ENCODE measurements around the gene PPP1R14C.

DNA sequence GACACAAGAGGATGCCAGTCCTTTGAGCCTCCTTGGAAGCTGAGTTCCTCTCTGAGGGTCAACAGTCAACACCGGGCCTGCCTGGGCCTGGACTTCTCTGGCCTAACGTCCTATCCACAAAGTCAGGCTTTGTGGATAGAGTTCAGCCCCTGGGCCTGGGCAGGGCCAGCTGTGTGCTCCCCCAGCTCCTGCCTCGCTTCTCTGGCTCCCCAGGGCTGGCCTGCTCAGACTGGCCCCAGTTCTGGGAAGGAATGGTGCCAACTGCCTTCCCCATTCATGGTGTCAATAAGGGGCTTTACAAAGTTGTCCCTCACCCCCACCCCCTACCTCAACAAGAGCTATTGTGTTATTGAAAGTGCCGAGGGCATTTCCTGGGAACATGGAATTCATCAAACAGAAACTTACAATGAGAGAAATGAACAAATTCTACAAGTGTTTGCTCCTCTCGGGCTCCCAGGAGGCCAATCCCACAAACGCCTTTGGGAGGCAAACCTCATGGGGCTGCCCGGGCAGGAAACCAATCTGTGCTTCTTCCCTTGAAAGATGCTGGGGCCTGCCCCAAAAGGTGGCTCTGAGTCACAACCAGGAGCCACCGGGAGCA is 26.5 kb upstream of the PPP1R14C start:
- TF ChIP-seq SMC3 (conservative IDR thresholded peaks at IDR 0.05; ENCODE audit: poor library complexity) (no peak), EZH2 (IDR thresholded peaks at IDR 0.05; ENCODE audit: borderline replicate concordance, insufficient read depth, low read length, poor library complexity, severe bottlenecking) (no peak), TAF1 (IDR thresholded peaks at IDR 0.05; ENCODE audit: low read depth) (no peak), EP300 (conservative IDR thresholded peaks at IDR 0.05; ENCODE audit: poor library complexity, severe bottlenecking) (no peak), POLR2AphosphoS5 (IDR thresholded peaks at IDR 0.05) (no peak)
- TF ChIP-seq, protein P1, sequence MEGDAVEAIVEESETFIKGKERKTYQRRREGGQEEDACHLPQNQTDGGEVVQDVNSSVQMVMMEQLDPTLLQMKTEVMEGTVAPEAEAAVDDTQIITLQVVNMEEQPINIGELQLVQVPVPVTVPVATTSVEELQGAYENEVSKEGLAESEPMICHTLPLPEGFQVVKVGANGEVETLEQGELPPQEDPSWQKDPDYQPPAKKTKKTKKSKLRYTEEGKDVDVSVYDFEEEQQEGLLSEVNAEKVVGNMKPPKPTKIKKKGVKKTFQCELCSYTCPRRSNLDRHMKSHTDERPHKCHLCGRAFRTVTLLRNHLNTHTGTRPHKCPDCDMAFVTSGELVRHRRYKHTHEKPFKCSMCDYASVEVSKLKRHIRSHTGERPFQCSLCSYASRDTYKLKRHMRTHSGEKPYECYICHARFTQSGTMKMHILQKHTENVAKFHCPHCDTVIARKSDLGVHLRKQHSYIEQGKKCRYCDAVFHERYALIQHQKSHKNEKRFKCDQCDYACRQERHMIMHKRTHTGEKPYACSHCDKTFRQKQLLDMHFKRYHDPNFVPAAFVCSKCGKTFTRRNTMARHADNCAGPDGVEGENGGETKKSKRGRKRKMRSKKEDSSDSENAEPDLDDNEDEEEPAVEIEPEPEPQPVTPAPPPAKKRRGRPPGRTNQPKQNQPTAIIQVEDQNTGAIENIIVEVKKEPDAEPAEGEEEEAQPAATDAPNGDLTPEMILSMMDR (IDR thresholded peaks at IDR 0.05; ENCODE audit: poor library complexity, severe bottlenecking), result no peak
- TF ChIP-seq, protein P2, sequence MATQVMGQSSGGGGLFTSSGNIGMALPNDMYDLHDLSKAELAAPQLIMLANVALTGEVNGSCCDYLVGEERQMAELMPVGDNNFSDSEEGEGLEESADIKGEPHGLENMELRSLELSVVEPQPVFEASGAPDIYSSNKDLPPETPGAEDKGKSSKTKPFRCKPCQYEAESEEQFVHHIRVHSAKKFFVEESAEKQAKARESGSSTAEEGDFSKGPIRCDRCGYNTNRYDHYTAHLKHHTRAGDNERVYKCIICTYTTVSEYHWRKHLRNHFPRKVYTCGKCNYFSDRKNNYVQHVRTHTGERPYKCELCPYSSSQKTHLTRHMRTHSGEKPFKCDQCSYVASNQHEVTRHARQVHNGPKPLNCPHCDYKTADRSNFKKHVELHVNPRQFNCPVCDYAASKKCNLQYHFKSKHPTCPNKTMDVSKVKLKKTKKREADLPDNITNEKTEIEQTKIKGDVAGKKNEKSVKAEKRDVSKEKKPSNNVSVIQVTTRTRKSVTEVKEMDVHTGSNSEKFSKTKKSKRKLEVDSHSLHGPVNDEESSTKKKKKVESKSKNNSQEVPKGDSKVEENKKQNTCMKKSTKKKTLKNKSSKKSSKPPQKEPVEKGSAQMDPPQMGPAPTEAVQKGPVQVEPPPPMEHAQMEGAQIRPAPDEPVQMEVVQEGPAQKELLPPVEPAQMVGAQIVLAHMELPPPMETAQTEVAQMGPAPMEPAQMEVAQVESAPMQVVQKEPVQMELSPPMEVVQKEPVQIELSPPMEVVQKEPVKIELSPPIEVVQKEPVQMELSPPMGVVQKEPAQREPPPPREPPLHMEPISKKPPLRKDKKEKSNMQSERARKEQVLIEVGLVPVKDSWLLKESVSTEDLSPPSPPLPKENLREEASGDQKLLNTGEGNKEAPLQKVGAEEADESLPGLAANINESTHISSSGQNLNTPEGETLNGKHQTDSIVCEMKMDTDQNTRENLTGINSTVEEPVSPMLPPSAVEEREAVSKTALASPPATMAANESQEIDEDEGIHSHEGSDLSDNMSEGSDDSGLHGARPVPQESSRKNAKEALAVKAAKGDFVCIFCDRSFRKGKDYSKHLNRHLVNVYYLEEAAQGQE (IDR thresholded peaks at IDR 0.05; ENCODE audit: borderline replicate concordance), result no peak

Data from neural cell (in vitro differentiated cells).